Measurements from ENCODE around the gene PRDM5. TPM values are rescaled to one million over a fixed set of nuclear protein-coding genes. Genes with fewer than 3 reads are reported as not detected.
A peak's percentile ranks its signal among the peaks of the same experiment; 100 is the strongest.

Gene PRDM5
- total RNA-seq, 1 donor from 2014 or later = 14.8 TPM

DNA sequence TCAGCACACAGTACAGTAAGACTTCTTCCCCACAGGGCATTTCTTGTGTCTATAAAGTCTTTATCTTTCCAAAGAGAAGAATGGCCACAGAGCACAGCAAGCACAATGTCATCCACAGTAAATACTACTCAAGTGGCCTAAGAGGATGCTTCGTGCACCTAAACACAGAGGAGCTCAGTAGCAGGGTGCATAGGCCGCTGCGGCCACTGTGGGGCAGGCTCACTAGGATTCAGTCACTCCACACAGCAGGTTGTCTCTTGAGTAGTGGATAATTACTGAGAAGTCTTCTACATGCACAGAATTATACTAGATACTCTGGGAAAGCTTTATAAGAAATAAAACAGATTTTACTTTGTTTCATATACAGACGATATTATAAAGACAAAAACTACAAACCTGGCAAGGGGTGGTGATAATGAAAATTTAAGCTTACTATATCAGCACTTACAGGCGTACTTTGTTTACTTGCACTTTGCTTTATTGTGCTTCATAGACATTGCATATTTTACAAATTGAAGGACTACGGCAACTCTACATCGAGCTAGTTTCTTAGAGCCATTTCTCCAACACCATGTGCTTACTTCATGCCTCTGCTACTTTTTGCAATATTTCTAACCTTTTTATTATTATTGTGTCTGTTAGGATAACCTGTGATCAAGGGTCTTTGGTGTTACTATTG is 78.5 kb downstream of the PRDM5 start:
- Histone ChIP-seq H3K27me3 (ENCODE audit: low read depth) (no peaks in the 10 kb centered on the region), H3K4me3 (no peak overlapping the region), H3K9me3 (no peaks in the 10 kb centered on the region), H3K36me3 (no peaks in the 10 kb centered on the region), H3K4me1 (peaks cover 27% of the 10 kb centered on the region), H3K27ac (no peak overlapping the region)
- TF ChIP-seq, protein P1, sequence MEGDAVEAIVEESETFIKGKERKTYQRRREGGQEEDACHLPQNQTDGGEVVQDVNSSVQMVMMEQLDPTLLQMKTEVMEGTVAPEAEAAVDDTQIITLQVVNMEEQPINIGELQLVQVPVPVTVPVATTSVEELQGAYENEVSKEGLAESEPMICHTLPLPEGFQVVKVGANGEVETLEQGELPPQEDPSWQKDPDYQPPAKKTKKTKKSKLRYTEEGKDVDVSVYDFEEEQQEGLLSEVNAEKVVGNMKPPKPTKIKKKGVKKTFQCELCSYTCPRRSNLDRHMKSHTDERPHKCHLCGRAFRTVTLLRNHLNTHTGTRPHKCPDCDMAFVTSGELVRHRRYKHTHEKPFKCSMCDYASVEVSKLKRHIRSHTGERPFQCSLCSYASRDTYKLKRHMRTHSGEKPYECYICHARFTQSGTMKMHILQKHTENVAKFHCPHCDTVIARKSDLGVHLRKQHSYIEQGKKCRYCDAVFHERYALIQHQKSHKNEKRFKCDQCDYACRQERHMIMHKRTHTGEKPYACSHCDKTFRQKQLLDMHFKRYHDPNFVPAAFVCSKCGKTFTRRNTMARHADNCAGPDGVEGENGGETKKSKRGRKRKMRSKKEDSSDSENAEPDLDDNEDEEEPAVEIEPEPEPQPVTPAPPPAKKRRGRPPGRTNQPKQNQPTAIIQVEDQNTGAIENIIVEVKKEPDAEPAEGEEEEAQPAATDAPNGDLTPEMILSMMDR (IDR thresholded peaks at IDR 0.05) = peak; percentile 44
- intact Hi-C loops (cut with DNase I) = no loop called here
- DNase-seq = peak; percentile 50
- ATAC-seq = peak; percentile 80 to 81

DNA sequence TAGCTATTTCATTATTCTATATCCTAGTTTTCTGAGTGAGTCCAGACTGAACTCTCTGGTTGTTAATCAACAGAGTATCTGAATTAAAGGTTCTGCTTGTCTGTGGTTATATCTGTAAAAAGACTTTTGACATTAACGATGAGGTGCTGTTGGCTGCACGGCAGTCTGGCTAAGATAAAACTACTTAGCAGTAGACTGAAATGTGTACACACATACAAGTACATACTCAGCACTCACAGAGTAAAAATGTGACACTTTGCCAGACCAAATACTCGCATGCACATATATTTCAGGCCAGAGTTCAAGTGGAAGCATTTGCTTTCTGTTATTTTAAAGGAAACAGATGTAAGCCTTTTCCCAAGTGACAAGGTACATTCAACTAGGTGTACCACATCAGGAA is 80.5 kb downstream of the PRDM5 start:
- intact Hi-C loops (cut with DNase I) = no loop called here
- ATAC-seq = peak; percentile 38 to 77
- H3K9me3 ChIP-seq = no peaks in the 10 kb centered on the region
- H3K27me3 ChIP-seq (ENCODE audit: low read depth) = no peaks in the 10 kb centered on the region
- H3K4me1 ChIP-seq = peaks cover 27% of the 10 kb centered on the region
- H3K27ac ChIP-seq = no peak overlapping the region
- TF ChIP-seq, protein P1 (IDR thresholded peaks at IDR 0.05) = no peak
- H3K4me3 ChIP-seq = no peak overlapping the region
- no peaks in the 10 kb centered on the region for H3K36me3 ChIP-seq
- no peak for DNase-seq

DNA sequence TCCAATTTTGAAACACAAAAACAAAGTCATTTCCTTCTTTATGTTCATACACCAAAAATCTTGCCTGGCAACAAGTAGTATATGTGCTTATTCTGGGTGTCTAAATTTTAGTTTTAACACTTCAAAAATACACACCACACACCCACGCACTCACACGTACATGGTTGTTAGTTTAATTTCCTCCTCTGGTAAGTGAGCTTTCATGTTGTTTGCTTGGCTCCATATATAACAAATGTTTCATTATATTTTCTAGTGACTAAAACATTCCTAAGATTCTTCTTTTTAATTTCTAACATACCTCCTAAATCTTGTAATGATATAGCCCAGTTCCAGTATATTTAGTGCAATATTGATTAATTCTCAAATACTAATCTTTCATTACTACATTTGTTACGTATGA is 80.9 kb downstream of the PRDM5 start:
- Histone ChIP-seq H3K4me3 (no peak overlapping the region), H3K27me3 (ENCODE audit: low read depth) (no peaks in the 10 kb centered on the region), H3K4me1 (peaks cover 23% of the 10 kb centered on the region), H3K27ac (no peak overlapping the region), H3K9me3 (no peaks in the 10 kb centered on the region), H3K36me3 (no peaks in the 10 kb centered on the region)
- TF ChIP-seq, protein P1 (IDR thresholded peaks at IDR 0.05) = no peak
- DNase-seq (no peak), ATAC-seq (no peak)
- intact Hi-C loops (cut with DNase I) = no loop called here

DNA sequence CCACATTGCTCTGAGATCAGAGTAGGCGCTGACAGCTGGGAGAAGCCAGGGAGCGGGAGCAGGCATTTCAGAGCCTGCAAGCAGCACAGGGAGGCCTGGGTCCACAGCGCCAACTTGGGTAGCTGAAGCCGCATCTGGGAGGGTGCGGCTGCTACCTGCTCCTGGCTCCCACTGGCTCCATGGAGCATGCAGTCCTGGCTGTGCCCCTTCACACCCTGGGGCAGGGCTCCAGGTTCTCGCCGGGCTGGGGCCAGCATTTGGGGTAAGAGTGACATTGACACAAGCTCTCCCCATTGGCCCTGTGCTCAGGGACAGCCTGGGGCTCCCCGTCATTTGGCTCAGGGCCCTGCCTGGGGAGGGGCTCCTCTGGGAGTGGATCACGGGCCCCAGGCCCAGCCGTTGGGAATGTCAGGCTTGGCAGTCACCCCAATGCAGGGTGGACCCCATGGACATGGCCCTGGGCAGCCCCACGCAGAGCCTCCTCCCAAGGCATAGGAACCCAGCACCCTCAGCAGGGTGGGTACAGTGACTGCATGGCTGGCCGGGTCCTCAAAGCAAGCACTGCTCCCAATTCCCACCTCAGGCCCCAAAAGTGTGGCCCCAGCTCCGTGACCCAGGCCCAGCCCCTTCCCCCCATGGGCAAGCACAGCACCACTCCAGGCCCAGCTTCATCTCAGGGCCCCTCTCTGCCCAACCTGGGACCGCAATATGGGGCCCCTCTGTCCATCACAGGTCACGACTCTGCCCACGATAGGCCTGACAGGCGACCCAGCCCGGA is 82.4 kb downstream of the PRDM5 start:
- DNase-seq (no peak), ATAC-seq (peak in 1 of 2 donors; percentile 36)
- peaks cover 21% of the 10 kb centered on the region for H3K4me1 ChIP-seq
- TF ChIP-seq, protein P1 (IDR thresholded peaks at IDR 0.05) = no peak
- H3K27ac ChIP-seq = no peak overlapping the region
- no peaks in the 10 kb centered on the region for H3K27me3 ChIP-seq (ENCODE audit: low read depth)
- no peak overlapping the region for H3K4me3 ChIP-seq
- no peaks in the 10 kb centered on the region for H3K36me3 ChIP-seq
- no peaks in the 10 kb centered on the region for H3K9me3 ChIP-seq
- intact Hi-C loops (cut with DNase I) = no loop called here

DNA sequence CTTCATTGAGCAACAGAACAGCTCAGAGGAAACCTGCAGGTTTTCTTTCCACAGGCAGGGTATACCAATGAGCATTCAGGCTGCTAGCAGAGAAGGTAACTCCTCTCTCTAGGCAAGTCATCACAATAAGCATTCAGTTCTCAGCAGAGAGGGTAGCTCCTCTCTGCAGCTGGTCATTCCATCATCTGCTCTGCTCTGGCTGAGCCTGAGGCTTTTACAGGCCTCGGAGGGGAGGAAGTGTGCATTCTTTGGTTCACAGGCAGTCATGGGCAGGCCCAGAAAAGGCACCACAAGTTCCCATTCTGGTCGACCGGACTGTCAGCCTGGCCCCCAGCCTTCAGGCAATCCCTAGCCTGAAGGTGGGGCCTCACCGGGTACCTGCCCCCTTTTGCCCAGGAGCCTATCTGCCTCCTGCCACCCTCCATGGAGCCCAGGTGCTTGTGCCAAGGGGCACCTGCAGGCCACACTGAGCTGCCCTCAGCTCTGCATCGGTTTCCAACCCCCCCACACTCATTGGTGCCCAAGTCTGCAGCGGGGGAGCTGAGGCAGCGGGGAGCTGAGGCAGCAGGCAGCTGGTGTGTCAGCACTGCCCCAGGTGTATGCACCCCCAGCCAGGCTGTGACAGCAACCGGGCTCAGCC is 83.1 kb downstream of the PRDM5 start:
- DNase-seq = no peak
- Histone ChIP-seq H3K4me3 (no peak overlapping the region), H3K9me3 (peaks cover 3% of the 10 kb centered on the region), H3K4me1 (peaks cover 14% of the 10 kb centered on the region), H3K27ac (no peak overlapping the region), H3K36me3 (no peaks in the 10 kb centered on the region), H3K27me3 (ENCODE audit: low read depth) (no peaks in the 10 kb centered on the region)
- intact Hi-C loops (cut with DNase I) = no loop called here
- TF ChIP-seq, protein P1 (IDR thresholded peaks at IDR 0.05) = no peak
- ATAC-seq = no peak

Data from lower lobe of right lung (tissue), 2 donors.